Transverse colon (tissue), 4 donors: Measurements from ENCODE around the gene ZNF521. TPM values are rescaled to one million over a fixed set of nuclear protein-coding genes. Genes with fewer than 3 reads are reported as not detected.

Source experiments
- DNase-seq: peaks from one replicate; pipeline ENCODE4 v3.0.0-alpha.2; 2019
- H3K27ac ChIP-seq, 4 donors: fragments of 200-600 bp; sonication (generic); 2 replicates each; pipeline ENCODE4 v1.5.1; 2016 to 2018; ENCODE audit warnings: inconsistent platforms in 4 of 4
- H3K27me3 ChIP-seq: fragments of 200-600 bp; sonication (generic); 2 replicates; pipeline ENCODE4 v1.5.1; 2017; ENCODE audit warnings: inconsistent platforms
- H3K36me3 ChIP-seq, 4 donors: fragments of 200-600 bp; sonication (generic); 2 replicates each; pipeline ENCODE4 v1.5.1; 2017 to 2019; ENCODE audit warnings: inconsistent platforms in 4 of 4
- H3K4me1 ChIP-seq, 4 donors: fragments of 200-600 bp; sonication (generic); 2 replicates each; pipeline ENCODE4 v1.5.1; 2017 to 2020; ENCODE audit warnings: inconsistent platforms in 4 of 4
- H3K4me3 ChIP-seq, 4 donors: fragments of 200-600 bp; sonication (generic); 1 replicate in 1 of 4; 2 replicates in 3 of 4; pipeline versions ENCODE4 v1.5.1 to v1.6.1; 2017 to 2019; ENCODE audit warnings: inconsistent platforms in 4 of 4
- H3K9me3 ChIP-seq, 2 donors: fragments of 200-600 bp; sonication (generic); 2 replicates each; pipeline ENCODE4 v1.5.1; 2017 to 2019; ENCODE audit warnings: inconsistent platforms in 2 of 2
- EP300 ChIP-seq: sonication (generic); formaldehyde crosslinking; IDR thresholded peaks from one replicate; pipeline ENCODE4 v1.6.1; 2017; ENCODE audit warnings: antibody characterized with exemption, low read depth
- POLR2A ChIP-seq: fragments of 450-650 bp; IDR thresholded peaks from one replicate; pipeline ENCODE4 v1.6.1; 2016; ENCODE audit warnings: antibody characterized with exemption, mild to moderate bottlenecking, moderate library complexity
- POLR2AphosphoS5 ChIP-seq, 3 donors: sonication (generic); formaldehyde crosslinking; IDR thresholded peaks; one replicate each; pipeline ENCODE4 v1.6.1; 2016; ENCODE audit warnings: antibody characterized with exemption in 3 of 3
- WGBS, 2 donors: methylation state at CpG; one replicate each; pipeline ENCODE4 v1.1.5; 2018; ENCODE audit warnings: low coverage in 1 of 2; 5-methylcytosine and 5-hydroxymethylcytosine counted together
- in situ Hi-C, 4 donors: fragments of 200-750 bp; cut with MboI; loops; one replicate each; pipeline versions ENCODE4 v1.15.0 to v1.15.1; 2017; ENCODE audit warnings: low sequenced_read_pairs in 3 of 4, low pct_ligation_motif_present in 1 of 4, low pct_unique_long_range_greater_than_20kb in 1 of 4
- intact Hi-C: fragments of 100-400 bp; cut with DNase I; formaldehyde crosslinking; loops from one replicate; pipeline ENCODE4 v1.15.1; 2023; ENCODE audit warnings: low total_unique reads
- total RNA-seq, 4 donors: library from RNA; depleted of rRNA; stranded (reverse); fragments of >200 nt; gene quantifications; one replicate each; pipeline ENCODE4 v1.1.0, GENCODE V29; 2016
- TF ChIP-seq, protein P1 (sequence below), 5 experiments: fragments of 200-600 bp in 3 of 5; fragments of 450-650 bp in 2 of 5; sonication (generic) in 3 of 5; IDR thresholded peaks; 1 replicate in 2 of 5; 2 replicates in 3 of 5; pipeline ENCODE4 v1.5.1; 2016 to 2017; ENCODE audit warnings: antibody characterized with exemption in 5 of 5, inconsistent platforms in 3 of 5, mild to moderate bottlenecking in 2 of 5, moderate library complexity in 1 of 5

The ZNF521 gene
- total RNA-seq, 4 donors from 2014 or later = 6.4 to 29.5 (median 9.0) TPM

DNA sequence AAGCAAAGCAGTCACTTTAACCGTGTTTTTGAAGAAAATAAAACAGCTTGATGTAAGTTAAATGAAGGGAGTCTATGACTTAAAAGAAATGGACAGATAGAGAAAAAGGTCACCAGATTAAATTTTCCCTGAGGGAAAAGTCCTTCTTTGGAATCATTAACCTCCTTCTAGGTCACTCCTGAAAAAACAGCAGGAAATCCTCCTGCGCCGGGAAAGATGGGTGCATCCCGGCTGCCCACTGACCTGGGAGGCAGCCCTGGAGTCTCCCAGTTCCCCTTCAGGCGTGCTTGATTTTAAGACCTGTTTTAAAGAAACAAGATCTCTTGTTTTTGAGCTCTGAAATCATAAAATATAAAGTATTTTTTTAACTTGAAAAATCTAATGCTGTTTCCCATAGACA lies 18.4 kb upstream of the ZNF521 start:
- Histone ChIP-seq H3K4me1 (no peaks in the 10 kb centered on the region), H3K4me3 (no peak overlapping the region), H3K9me3 (no peaks in the 10 kb centered on the region), H3K36me3 (no peaks in the 10 kb centered on the region), H3K27me3 (peaks cover 20% of the 10 kb centered on the region), H3K27ac (no peak overlapping the region)
- WGBS, 2 donors = 59 to 72% methylated on average over 5 of the region's 5 CpGs
- in situ Hi-C loops (loop anchor here in 1 of 4 donors (25.0 kb wide), 1 partner anchor 108 kb away; no protein-coding TSS in a partner anchor), intact Hi-C loops (no loop called here)
- TF ChIP-seq POLR2AphosphoS5 (IDR thresholded peaks at IDR 0.05) (no peak), EP300 (no peak), POLR2A (no peak)
- TF ChIP-seq, protein P1, sequence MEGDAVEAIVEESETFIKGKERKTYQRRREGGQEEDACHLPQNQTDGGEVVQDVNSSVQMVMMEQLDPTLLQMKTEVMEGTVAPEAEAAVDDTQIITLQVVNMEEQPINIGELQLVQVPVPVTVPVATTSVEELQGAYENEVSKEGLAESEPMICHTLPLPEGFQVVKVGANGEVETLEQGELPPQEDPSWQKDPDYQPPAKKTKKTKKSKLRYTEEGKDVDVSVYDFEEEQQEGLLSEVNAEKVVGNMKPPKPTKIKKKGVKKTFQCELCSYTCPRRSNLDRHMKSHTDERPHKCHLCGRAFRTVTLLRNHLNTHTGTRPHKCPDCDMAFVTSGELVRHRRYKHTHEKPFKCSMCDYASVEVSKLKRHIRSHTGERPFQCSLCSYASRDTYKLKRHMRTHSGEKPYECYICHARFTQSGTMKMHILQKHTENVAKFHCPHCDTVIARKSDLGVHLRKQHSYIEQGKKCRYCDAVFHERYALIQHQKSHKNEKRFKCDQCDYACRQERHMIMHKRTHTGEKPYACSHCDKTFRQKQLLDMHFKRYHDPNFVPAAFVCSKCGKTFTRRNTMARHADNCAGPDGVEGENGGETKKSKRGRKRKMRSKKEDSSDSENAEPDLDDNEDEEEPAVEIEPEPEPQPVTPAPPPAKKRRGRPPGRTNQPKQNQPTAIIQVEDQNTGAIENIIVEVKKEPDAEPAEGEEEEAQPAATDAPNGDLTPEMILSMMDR (IDR thresholded peaks at IDR 0.05) = no peak
- no peak for DNase-seq

DNA sequence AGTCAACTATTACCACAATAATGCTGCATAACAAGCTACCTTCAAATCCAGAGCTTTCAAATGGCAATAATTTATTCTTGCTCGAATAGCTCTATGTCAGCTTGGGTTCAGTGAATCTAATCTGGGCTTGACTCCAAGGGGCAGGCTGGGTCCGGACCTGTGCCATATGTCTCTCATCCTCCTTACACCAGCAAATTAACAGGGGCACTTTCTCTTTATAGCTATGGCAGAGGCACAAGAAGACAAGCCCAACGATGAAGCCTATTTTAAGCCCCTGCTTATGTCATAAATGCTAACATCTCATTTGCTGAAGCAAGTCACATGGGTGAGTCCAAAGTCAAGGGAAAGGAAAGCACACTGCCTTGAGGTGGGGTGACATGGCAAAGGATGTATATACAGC lies 13.3 kb upstream of the ZNF521 start:
- Histone ChIP-seq H3K9me3 (no peaks in the 10 kb centered on the region), H3K27ac (no peak overlapping the region), H3K4me1 (no peaks in the 10 kb centered on the region), H3K36me3 (no peaks in the 10 kb centered on the region), H3K27me3 (peaks cover 8% of the 10 kb centered on the region), H3K4me3 (no peak overlapping the region)
- intact Hi-C loops = no loop called here
- in situ Hi-C loops = loop anchor here in 1 of 4 donors (25.0 kb wide), 1 partner anchor 103 kb away; no protein-coding TSS in a partner anchor
- DNase-seq = no peak
- 37 to 65% methylated on average over 3 of the region's 3 CpGs for WGBS, 2 donors
- no peak for TF ChIP-seq EP300

DNA sequence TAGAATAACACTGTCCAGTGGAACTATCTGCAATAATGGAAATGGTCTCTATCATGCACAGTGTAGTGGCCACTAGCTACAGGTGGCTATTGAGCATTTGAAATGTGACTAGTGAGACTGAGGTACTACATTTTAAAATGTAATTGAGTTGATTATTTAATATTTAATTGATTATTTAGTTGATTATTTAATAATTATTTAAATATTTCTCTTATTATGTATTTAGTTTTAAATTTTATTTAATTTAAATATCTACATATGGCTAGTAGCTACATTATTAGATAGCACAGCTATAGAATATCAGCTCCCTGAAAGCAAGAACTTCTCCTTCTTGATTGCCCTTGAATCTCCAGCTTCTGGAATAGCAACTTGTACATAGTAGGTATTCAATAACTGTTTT lies 12.8 kb upstream of the ZNF521 start:
- no peaks in the 10 kb centered on the region for H3K9me3 ChIP-seq
- no peaks in the 10 kb centered on the region for H3K36me3 ChIP-seq
- no peak overlapping the region for H3K4me3 ChIP-seq
- no peak for DNase-seq
- intact Hi-C loops = no loop called here
- no peaks in the 10 kb centered on the region for H3K4me1 ChIP-seq
- in situ Hi-C loops = loop anchor here in 1 of 4 donors (25.0 kb wide), 1 partner anchor 102 kb away; no protein-coding TSS in a partner anchor
- H3K27me3 ChIP-seq = peaks cover 3% of the 10 kb centered on the region
- H3K27ac ChIP-seq = no peak overlapping the region
- TF ChIP-seq EP300 (no peak), POLR2AphosphoS5 (IDR thresholded peaks at IDR 0.05) (no peak), POLR2A (no peak)
- TF ChIP-seq, protein P1 (IDR thresholded peaks at IDR 0.05) = no peak

DNA sequence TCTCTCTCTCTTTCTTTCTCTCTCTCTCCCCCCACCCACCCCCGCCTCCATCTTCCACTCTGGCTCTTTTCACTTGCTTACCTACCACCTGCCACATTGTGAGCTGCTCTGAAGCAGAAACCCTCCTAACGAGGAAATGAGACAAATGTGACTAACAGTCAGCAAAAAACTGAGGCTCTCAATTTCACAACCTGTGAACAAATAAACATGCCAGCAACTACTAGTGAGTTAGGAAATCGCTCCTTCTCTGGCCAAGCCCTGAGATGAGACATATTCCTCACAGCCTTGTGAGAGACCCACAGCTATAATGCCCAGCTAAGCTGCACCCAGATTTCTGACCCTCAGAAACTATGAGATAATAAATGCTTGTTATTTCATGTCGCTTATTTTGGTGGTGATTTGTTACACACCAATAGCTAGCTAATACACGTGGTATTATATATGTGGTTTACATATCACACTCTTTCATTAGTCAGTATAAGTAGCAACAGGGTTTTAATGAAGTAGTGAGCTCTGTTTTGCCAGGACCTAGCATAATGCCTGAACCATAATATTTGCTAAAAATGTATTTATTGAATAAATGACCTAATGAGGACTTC lies 8.4 kb upstream of the ZNF521 start:
- no peak for DNase-seq
- TF ChIP-seq POLR2AphosphoS5 (IDR thresholded peaks at IDR 0.05) (no peak), EP300 (no peak), POLR2A (no peak)
- TF ChIP-seq, protein P1 (IDR thresholded peaks at IDR 0.05) = no peak
- intact Hi-C loops (no loop called here), in situ Hi-C loops (loop anchor here in 1 of 4 donors (25.0 kb wide), 1 partner anchor 98 kb away; no protein-coding TSS in a partner anchor)
- peaks cover 8% of the 10 kb centered on the region for H3K27me3 ChIP-seq
- no peak overlapping the region for H3K27ac ChIP-seq
- 65 to 90% methylated on average over 3 to 5 of the region's 5 CpGs for WGBS, 2 donors
- no peaks in the 10 kb centered on the region for H3K4me1 ChIP-seq
- H3K4me3 ChIP-seq = no peak overlapping the region
- H3K9me3 ChIP-seq = no peaks in the 10 kb centered on the region
- H3K36me3 ChIP-seq = no peaks in the 10 kb centered on the region
